Fibroblast of skin of right biceps (primary cell): ENCODE measurements around the gene SRL.
"Not testable (repeated sequence)": the region's sequence is repeated elsewhere in the genome, so short reads cannot be mapped to it uniquely, and the experiment has no call there.

Experiments used
- DNase-seq: peaks from one replicate; pipeline ENCODE4 v3.0.0-alpha.2; 2013

SRL gene

DNA sequence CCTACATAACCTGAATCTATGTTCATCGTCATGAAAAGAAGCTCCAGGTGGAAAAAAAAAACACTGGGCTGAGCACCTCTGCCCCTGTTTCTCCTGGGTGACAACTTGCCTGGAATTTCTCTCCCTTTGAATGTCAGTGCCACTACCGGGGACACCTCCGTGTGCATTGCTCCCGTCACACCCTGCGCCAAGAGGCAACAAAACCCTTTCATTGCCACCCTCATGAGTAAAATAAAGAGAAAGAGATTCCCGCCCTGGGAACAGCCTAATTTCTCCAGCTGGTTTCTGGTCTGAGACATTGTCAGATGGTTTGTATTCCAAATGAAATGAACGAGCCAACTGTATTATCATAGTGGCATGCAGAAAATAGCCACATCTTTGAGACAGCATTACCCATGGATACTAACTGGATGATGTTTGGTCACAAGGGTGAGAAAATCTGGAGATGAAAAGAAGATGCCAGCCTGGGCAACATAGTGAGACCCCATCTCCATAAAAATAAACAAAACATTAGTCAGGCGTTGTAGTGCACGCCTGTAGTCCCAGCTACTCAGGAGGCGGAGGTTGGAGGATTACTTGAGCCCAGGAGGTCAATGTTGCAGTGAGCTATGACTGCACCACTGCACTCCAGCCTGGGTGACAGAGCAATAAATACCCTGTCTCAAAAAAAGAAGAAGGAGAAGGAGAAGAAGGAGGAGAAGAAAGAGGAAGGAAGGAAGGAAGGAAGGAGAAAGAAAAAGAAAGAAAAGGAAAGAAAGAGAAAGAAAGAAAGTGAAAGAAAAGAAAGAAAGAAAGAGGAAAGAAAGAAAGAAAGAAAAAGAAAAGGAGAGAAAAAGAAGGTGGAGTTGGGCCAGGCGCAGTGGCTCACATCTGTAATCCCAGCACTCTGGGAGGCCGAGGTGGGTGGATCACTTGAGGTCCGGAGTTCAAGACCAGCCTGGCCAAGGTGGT is 83.5 kb downstream of the SRL start:
- no peak for DNase-seq

DNA sequence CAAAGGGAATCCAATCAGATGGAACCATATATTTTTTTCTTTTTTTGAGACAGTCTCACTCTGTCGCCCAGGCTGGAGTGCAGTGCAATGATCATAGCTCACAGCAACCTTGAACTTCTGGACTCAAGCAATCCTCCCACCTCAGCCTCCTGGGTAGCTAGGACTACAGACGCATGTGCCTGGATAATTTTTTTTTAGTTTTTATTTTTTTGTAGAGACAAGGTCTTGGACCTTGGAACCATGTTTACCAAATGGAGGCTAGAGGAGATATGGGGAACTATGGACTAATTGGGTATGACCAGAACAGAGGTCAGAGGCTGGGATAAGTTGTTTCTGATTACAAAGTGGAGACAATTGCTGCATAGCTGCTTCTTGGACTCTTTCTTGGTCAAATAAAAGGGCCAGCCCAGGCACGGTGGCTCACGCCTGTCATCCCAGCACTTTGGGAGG is 84.5 kb downstream of the SRL start:
- DNase-seq = no peak

DNA sequence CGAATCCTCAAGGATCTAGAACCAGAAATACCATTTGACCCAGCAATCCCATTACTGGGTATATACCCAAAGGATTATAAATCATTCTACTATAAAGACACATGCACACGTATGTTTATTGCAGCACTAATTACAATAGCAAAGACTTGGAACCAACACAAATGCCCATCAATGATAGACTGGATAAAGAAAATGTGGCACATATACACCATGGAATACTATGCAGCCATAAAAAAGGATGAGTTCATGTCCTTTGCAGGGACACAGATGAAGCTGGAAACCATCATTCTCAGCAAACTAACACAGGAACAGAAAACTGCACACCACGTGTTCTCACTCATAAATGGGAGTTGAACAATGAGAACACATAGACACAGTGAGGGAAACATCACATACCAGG is 85.4 kb downstream of the SRL start:
- not testable (repeated sequence) for DNase-seq

DNA sequence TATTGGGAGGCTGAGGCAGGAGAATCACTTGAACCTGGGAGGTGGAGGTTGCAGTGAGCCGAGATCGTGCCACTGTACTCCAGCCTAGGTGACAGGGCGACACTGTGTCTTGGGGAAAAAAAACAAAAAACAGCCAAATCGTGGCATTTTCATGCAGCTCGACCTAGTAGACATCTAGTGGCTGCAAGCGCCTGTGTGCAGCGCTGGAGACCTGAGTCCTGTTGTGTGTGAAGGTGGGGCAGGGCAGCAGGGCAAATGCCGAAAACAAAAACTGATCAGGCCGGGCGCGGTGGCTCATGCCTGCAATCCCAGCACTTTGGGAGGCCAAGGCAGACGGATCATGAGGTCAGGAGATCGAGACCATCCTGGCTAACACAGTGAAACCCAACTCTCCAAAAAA is 88.5 kb downstream of the SRL start:
- not testable (repeated sequence) for DNase-seq

DNA sequence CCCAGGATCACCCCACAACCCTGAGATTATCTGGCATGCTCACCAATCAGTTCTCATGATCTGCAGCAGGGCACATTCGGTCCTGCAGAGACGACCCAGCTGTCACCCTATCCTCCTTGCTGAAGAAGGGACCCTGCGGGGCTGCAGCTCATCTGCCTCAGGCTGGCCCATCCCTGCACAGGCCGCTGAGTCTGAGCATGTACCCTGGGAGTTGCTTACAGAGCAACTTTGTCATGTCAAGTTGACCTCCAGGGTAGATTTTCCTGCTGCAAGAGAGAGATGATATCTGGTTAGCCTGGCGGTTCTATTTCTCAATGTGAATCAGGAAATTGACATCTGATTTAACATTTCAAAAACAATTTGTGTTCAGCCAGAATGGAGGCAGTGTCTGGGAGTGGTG is 89.6 kb downstream of the SRL start:
- DNase-seq = no peak

- DNase-seq = no peak
Measured at GRCh38 chr16:4147236-4147635, 94.6 kb downstream of the SRL start.

DNA sequence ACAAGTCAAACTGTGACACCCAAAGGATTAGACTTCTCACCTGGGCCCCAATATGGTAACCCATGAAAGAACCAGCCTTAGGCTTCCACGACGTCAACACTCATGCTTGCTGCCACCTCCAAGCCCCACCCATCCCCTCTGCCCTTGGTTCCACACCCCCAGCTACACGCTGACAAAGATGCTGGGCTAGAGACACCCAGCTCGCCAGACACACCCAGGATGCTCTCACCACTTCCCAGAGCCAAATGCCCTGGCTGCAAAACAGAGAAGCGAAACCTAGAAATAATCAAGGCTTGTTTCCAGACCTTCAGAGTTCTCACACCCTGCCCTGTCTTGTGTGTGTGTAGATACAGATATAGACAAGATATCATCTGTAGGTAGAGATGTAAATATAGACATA is 99.6 kb downstream of the SRL start:
- DNase-seq = no peak

- no peak for DNase-seq
Measured at GRCh38 chr16:4141604-4142003, 100.3 kb downstream of the SRL start.

- DNase-seq = peak; percentile 31
Measured at GRCh38 chr16:4140652-4141051, 101.2 kb downstream of the SRL start.

- no peak for DNase-seq
Measured at GRCh38 chr16:4139968-4140367, 101.9 kb downstream of the SRL start.
